H9 (cell line): ENCODE results near the gene TCIRG1. TPM values are rescaled to one million over a fixed set of nuclear protein-coding genes. Genes with fewer than 3 reads are reported as not detected.

Experiments
- DNase-seq: peaks from one replicate; pipeline ENCODE4 v3.0.0-alpha.2; 2017
- H2AFZ ChIP-seq: one replicate; pipeline ENCODE4 v1.6.1; 2013; ENCODE audit warnings: mild to moderate bottlenecking, low read length, control low read depth, moderate library complexity
- H2AK5ac ChIP-seq: 2 replicates; pipeline ENCODE4 v1.6.1; 2013; ENCODE audit warnings: low read length, control low read depth, mixed read lengths; ENCODE audit not compliant: insufficient read length
- H2BK120ac ChIP-seq: one replicate; pipeline ENCODE4 v1.6.1; 2013; ENCODE audit warnings: low read depth, mild to moderate bottlenecking, low read length, control low read depth, inconsistent platforms; ENCODE audit not compliant: poor library complexity, severe bottlenecking
- H2BK12ac ChIP-seq: 2 replicates; pipeline ENCODE4 v1.6.1; 2013; ENCODE audit warnings: low read length, control low read depth, mixed read lengths, low read depth; ENCODE audit not compliant: insufficient read length
- H2BK15ac ChIP-seq: 2 replicates; pipeline ENCODE4 v1.6.1; 2013; ENCODE audit warnings: low read depth, low read length, control low read depth
- H2BK20ac ChIP-seq: one replicate; pipeline ENCODE4 v1.6.1; 2013; ENCODE audit warnings: low read depth, mild to moderate bottlenecking, low read length, control low read depth, inconsistent platforms; ENCODE audit not compliant: poor library complexity, severe bottlenecking
- H2BK5ac ChIP-seq: 2 replicates; pipeline ENCODE4 v1.6.1; 2013; ENCODE audit warnings: low read length, control low read depth, mixed read lengths; ENCODE audit not compliant: insufficient read length
- H3K14ac ChIP-seq: 2 replicates; pipeline ENCODE4 v1.6.1; 2013; ENCODE audit warnings: low read length, control low read depth; ENCODE audit not compliant: insufficient read depth
- H3K18ac ChIP-seq: 2 replicates; pipeline ENCODE4 v1.6.1; 2013; ENCODE audit warnings: low read depth, mild to moderate bottlenecking, mixed read lengths, low read length, control low read depth; ENCODE audit not compliant: insufficient read length
- H3K23ac ChIP-seq: 2 replicates; pipeline ENCODE4 v1.6.1; 2013; ENCODE audit warnings: low read length, control low read depth, mixed read lengths, low read depth; ENCODE audit not compliant: insufficient read length
- H3K23me2 ChIP-seq: 2 replicates; pipeline ENCODE4 v1.6.1; 2013; ENCODE audit warnings: low read depth, mild to moderate bottlenecking, mixed read lengths, low read length, control low read depth; ENCODE audit not compliant: insufficient read length, poor library complexity, severe bottlenecking
- H3K27ac ChIP-seq: 2 replicates; pipeline ENCODE4 v1.5.1; 2013; ENCODE audit warnings: low read length, control low read depth, mixed read lengths, low read depth; ENCODE audit not compliant: insufficient read length
- H3K27me3 ChIP-seq: 2 replicates; pipeline ENCODE4 v1.6.1; 2013; ENCODE audit warnings: low read length, control low read depth, inconsistent platforms; ENCODE audit not compliant: insufficient read depth
- H3K4ac ChIP-seq: 2 replicates; pipeline ENCODE4 v1.6.1; 2013; ENCODE audit warnings: low read depth, mild to moderate bottlenecking, control low read depth, inconsistent platforms, low read length, moderate library complexity
- H3K4me1 ChIP-seq: 2 replicates; pipeline ENCODE4 v1.6.1; 2013; ENCODE audit warnings: low read length, control low read depth, inconsistent platforms; ENCODE audit not compliant: insufficient read depth
- H3K4me2 ChIP-seq: 2 replicates; pipeline ENCODE4 v1.6.1; 2013; ENCODE audit warnings: low read length, control low read depth, mixed read lengths; ENCODE audit not compliant: insufficient read length, insufficient read depth
- H3K56ac ChIP-seq: 2 replicates; pipeline ENCODE4 v1.6.1; 2013; ENCODE audit warnings: low read depth, mild to moderate bottlenecking, mixed read lengths, low read length, control low read depth; ENCODE audit not compliant: insufficient read length
- H3K79me1 ChIP-seq: 2 replicates; pipeline ENCODE4 v1.6.1; 2013; ENCODE audit warnings: low read depth, mild to moderate bottlenecking, moderate library complexity, low read length, control low read depth, inconsistent platforms; ENCODE audit not compliant: insufficient read depth, poor library complexity, severe bottlenecking
- H3K79me2 ChIP-seq: 2 replicates; pipeline ENCODE4 v1.6.1; 2013; ENCODE audit warnings: low read length, control low read depth, inconsistent platforms; ENCODE audit not compliant: insufficient read depth
- H3K9ac ChIP-seq: 2 replicates; pipeline ENCODE4 v1.6.1; 2013; ENCODE audit warnings: low read length, control low read depth, mixed read lengths; ENCODE audit not compliant: insufficient read length; ENCODE audit errors: extremely low read depth
- H3K9me3 ChIP-seq: one replicate; pipeline ENCODE4 v1.6.1; 2013; ENCODE audit warnings: low read depth, low read length, inconsistent platforms; ENCODE audit not compliant: control insufficient read depth
- H3T11ph ChIP-seq: one replicate; pipeline ENCODE4 v1.6.1; 2013; ENCODE audit warnings: mild to moderate bottlenecking, low read length, control low read depth, inconsistent platforms
- H4K20me1 ChIP-seq: one replicate; pipeline ENCODE4 v1.6.1; 2013; ENCODE audit not compliant: control insufficient read depth, insufficient read length, insufficient read depth
- H4K5ac ChIP-seq: 2 replicates; pipeline ENCODE4 v1.6.1; 2013; ENCODE audit warnings: low read depth, mild to moderate bottlenecking, mixed read lengths, low read length, control low read depth; ENCODE audit not compliant: insufficient read length
- H4K8ac ChIP-seq: replicated peaks from 2 replicates; pipeline ENCODE4 v1.6.1; 2013; ENCODE audit warnings: low read length, control low read depth, mixed read lengths, low read depth; ENCODE audit not compliant: insufficient read length
- H4K91ac ChIP-seq: 2 replicates; pipeline ENCODE4 v1.6.1; 2013; ENCODE audit warnings: low read depth, mild to moderate bottlenecking, moderate library complexity, mixed read lengths, low read length, control low read depth; ENCODE audit not compliant: insufficient read length
- H3K27ac Mint-ChIP-seq, 3 experiments: 2 replicates in 2 of 3; 3 replicates in 1 of 3; pipeline ENCODE4 v1.8.0; 2020 to 2021; ENCODE audit warnings: mixed read lengths in 3 of 3, mild to moderate bottlenecking in 1 of 3, moderate library complexity in 1 of 3
- H3K27me3 Mint-ChIP-seq: 2 replicates; pipeline ENCODE4 v1.8.0; 2021; ENCODE audit warnings: low read depth, mild to moderate bottlenecking, moderate library complexity, mixed read lengths
- H3K36me3 Mint-ChIP-seq, 3 experiments: 2 replicates in 2 of 3; 3 replicates in 1 of 3; pipeline ENCODE4 v1.8.0; 2020 to 2021; ENCODE audit warnings: low read depth in 3 of 3, mixed read lengths in 3 of 3; ENCODE audit not compliant: insufficient read depth in 1 of 3
- H3K4me1 Mint-ChIP-seq, 2 experiments: 2 replicates each; pipeline ENCODE4 v1.8.0; 2020; ENCODE audit warnings: mixed read lengths in 2 of 2
- H3K4me3 Mint-ChIP-seq, 2 experiments: 2 replicates in 1 of 2; 3 replicates in 1 of 2; pipeline ENCODE4 v1.8.0; 2020 to 2021; ENCODE audit warnings: mild to moderate bottlenecking in 2 of 2, mixed read lengths in 2 of 2, moderate library complexity in 1 of 2
- H3K9me3 Mint-ChIP-seq, 2 experiments: 2 replicates in 1 of 2; 3 replicates in 1 of 2; pipeline ENCODE4 v1.8.0; 2020; ENCODE audit warnings: mild to moderate bottlenecking in 2 of 2, mixed read lengths in 2 of 2, moderate library complexity in 1 of 2
- CTCF ChIP-seq: fragments of 200-600 bp; sonication (generic); conservative IDR thresholded peaks from 3 replicates; pipeline ENCODE4 v1.8.0; 2021; ENCODE audit warnings: antibody characterized with exemption, mild to moderate bottlenecking
- WGBS: extraction: QIAGEN DNeasy Blood & Tissue Kit; methylation state at CpG from one replicate; pipeline ENCODE4 v1.1.7; 2013; ENCODE audit warnings: missing lambda C conversion rate, low lambda C conversion rate, mixed read lengths; ENCODE audit not compliant: insufficient read length; ENCODE audit errors: extremely low coverage; 5-methylcytosine and 5-hydroxymethylcytosine counted together
- total RNA-seq: library from RNA; stranded (reverse); gene quantifications from 2 replicates; pipeline ENCODE4 v1.2.1, GENCODE V29; 2021

The TCIRG1 gene
- total RNA-seq, 1 experiment from 2014 or later, result 24.4 TPM

GRCh38 chr11:68002575-68002937 lies 36.3 kb upstream of the TCIRG1 start:
- no peaks in the 10 kb centered on the region for H3K9me3 ChIP-seq
- no peak overlapping the region for H2BK12ac ChIP-seq
- no peak overlapping the region for H4K91ac ChIP-seq
- Mint-ChIP-seq H3K4me1 (peaks cover 14 to 18% of the 10 kb centered on the region in 2 experiments), H3K36me3 (peaks cover 0 to 2% (median 0%) of the 10 kb centered on the region in 3 experiments; a peak in 2 of 7 replicates), H3K4me3 (peak overlapping the region; percentile 69 to 79), H3K9me3 (no peaks in the 10 kb centered on the region; a peak in 1 of 5 replicates), H3K27me3 (peaks cover 12% of the 10 kb centered on the region), H3K27ac (no peak overlapping the region)
- H3T11ph ChIP-seq, result no peak overlapping the region
- no peaks in the 10 kb centered on the region for H3K27me3 ChIP-seq
- H3K23me2 ChIP-seq, result peaks cover 4% of the 10 kb centered on the region
- no peak overlapping the region for H2BK5ac ChIP-seq
- H2AK5ac ChIP-seq, result no peak overlapping the region
- no peak overlapping the region for H3K9ac ChIP-seq
- WGBS, result no CpG with 5 or more reads among the region's 9 CpGs
- DNase-seq, result no peak
- no peak overlapping the region for H3K18ac ChIP-seq
- H3K4me1 ChIP-seq, result no peaks in the 10 kb centered on the region; the same call in 1 of the 2 replicates
- no peak overlapping the region for H3K14ac ChIP-seq
- H3K56ac ChIP-seq, result no peak overlapping the region
- no peak overlapping the region for H3K4ac ChIP-seq
- no peak overlapping the region for H4K5ac ChIP-seq
- H4K20me1 ChIP-seq, result no peaks in the 10 kb centered on the region
- H2BK20ac ChIP-seq, result no peak overlapping the region
- H2BK15ac ChIP-seq, result no peak overlapping the region
- TF ChIP-seq CTCF, result no peak
- no peak overlapping the region for H3K23ac ChIP-seq
- H3K27ac ChIP-seq, result no peak overlapping the region
- H3K79me1 ChIP-seq, result no peaks in the 10 kb centered on the region
- no peak overlapping the region for H4K8ac ChIP-seq
- no peak overlapping the region for H2BK120ac ChIP-seq
- no peak overlapping the region for H2AFZ ChIP-seq
- no peaks in the 10 kb centered on the region for H3K79me2 ChIP-seq
- no peak overlapping the region for H3K4me2 ChIP-seq
